GM18499 (cell line): ENCODE data around the gene MPRIP.

ENCODE experiments used
- ATAC-seq: cut with Tn5 transposase; IDR thresholded peaks from one replicate; pipeline ENCODE4 v1.9.1; 2021; ENCODE audit warnings: moderate number of reproducible peaks; ENCODE audit not compliant: insufficient read depth, unreplicated experiment

MPRIP gene

DNA sequence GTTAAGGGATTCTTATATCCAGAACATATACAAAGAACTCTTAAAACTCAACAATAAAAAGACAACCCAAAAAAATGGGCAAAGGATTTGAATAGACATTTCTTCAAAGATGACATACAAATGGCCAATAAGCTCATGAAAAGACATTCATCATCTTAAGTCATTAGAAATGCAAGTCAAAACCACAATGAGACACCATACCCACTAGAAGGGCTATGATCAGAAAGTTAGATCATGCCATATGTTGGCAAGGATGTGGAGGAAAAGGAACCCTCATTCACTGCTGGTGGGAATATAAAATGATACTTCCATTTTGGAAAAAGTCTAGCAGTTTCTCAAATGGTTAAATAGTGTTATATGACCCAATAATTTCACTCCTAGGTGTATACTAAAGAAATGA is 154.5 kb downstream of the MPRIP start:
- no peak for ATAC-seq

DNA sequence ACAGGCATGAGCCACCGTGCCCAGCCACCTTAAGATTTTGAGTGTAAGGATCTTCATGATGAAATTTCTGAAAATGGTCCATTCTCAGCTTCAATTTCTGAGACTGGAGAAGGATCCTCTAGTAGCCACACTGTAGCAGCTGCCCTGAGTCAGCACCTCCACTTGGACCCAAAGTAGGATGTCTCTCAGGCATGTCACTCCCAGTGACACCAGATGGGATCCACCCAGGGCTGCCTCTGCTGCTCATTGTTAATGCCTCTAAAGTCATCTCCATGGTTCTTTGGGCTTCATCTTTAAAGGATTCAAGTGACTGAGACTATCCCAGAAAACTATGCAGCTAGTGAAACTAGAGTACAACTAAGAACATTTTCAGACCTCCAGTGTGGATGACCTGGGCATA is 156.0 kb downstream of the MPRIP start:
- no peak for ATAC-seq

DNA sequence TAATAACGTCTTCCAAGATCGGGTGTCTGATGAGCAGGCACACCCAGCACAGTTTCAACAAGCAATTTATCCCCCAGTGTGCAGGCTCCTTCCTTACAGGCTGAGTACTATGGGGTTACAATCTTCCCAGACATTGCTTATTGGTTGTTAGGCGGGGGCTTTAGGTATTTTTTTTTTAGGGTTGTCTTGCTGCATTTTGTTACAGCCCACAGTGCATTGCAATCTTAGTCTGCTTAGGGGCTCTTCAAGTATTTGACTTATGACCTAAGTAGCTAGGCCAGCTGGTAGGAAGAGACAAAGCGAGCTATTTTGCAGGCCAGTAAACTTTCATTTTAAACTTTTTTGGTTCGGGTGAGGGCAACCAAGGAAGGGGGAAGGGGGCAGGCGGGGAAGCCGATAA is 158.1 kb downstream of the MPRIP start:
- ATAC-seq: no peak

DNA sequence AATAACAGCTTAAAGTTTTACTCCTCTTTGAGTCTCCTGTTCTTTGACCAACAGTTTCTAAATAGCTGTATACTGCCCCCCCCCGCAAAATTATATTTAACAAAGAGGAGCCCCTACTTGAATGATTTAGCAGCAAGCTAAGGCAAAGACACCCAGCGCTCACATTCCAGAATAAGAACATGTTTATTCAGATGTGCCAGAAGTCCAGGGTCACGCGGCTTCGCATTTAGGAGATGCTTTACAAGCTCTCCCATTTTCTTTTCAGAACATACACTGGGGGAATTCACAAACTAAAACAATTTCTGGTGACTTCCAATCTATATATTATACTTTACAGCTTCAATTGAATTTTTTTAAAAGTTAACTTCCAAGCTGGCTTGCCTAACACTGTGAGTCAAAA is 158.6 kb downstream of the MPRIP start:
- ATAC-seq: no peak

DNA sequence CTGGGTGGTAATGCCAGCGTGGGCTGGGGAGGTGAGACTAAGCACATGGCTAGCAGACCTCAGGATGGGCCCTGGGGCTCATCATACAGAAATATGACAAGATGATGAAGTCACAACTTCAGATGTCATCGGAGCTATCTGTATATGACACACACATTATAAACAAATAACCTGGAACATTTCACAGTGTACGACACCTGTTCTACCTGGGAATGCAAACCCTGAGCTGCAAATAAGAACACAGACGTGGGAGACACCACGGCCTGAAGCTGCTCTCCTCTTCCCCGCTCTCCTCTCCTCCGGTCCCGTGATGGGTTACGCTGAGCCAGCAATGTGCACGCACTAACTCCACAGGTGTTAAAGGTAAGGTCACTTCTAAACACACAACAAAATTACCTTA is 159.0 kb downstream of the MPRIP start:
- no peak for ATAC-seq

DNA sequence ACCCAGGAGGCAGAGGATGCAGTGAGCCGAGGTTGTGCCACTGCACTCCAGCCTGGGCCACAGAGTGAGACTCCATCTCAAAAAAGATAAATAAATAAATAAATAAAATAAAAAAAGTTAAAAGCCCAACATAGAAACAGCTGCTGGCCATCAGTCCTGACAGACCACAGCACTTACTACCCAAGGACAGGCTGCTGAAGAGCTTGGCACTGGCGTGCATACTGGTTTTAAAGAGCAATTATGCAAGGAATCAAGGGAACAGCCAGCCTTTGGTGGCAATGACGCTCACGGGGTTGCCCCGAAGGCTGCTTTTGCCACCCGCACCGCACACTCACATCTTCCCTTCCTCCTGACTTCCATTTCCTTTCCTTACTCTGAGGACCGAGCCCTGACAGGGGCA is 159.7 kb downstream of the MPRIP start:
- no peak for ATAC-seq

DNA sequence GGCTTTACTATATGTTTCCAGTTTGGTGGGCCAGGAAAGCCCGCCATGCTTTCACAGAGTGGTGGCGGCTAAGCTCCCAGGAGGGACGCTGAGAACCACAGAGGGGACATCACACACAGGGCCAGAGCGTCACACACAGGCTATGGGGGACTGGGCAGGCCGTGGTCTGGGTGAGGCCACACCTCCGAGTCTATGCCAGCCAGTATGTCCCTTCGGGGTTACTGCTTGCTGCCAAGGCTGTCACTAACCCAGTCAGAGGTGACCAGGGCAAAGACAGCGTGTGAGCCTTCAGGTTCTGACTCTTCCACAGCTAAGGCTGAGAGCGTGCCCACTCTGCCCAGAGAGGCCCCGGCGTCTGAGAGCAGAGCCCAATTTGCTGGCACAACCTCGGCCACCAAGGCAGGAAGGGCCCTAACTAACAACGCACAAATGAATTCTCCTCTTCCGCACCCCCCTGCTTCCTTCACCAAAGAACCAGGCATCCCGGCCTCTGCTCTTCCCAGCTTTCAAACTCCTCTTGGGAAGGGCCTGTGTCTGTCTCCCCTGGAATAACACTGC is 161.0 kb downstream of the MPRIP start:
- ATAC-seq: no peak

DNA sequence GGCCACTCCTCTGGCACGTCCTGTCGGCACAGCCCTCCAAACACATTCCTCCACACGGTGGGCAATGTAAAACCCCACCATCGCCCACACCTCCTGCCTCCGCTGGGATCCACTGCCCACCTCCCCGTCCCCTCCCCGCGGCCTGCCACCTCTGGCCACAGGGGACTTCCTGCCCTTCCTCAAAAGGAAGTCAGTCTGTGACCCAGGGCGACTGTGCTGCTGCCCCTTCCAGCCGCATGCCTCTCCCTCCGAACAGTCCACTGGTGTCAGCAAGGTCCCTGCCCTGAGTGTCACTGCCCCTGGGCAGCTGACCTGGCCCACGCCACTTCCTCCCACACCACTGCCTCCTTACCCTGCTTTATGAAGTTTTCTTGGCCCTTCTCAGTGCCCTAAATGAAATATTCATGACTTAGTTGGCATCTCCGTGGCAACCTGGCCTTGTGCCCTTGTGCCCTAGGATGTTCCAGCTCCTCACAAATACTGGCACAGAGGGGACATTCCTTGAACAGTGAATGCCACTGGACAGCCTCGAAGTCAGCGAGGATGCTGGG is 161.9 kb downstream of the MPRIP start:
- no peak for ATAC-seq

DNA sequence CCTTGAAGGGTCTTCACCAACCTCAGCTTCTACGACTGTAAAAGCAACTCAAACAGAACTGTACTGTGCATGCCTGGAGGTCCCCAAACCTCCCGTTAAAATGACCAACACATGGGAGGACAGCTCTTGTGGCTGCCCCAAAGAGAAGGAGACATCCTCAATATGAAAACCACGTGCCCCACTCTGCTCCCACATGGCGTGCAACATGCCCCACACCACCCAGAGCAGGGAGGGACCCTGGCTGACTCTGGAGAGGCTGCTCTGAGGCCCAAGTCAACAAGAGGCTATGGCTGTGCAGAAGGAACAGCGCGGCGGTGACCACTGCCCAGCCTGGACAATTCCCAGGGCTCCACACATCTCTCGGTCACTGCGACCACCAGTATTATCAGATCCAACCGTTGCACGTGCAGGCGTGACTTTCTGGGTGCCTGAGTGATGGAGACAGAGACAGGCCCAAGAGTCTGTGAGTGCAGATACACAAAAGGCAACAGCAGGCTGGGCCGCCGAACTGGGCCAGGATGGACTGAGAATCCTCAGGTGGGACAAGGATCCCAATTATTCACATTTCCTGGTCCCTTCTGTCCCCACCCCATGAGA is 162.5 kb downstream of the MPRIP start:
- ATAC-seq: no peak

DNA sequence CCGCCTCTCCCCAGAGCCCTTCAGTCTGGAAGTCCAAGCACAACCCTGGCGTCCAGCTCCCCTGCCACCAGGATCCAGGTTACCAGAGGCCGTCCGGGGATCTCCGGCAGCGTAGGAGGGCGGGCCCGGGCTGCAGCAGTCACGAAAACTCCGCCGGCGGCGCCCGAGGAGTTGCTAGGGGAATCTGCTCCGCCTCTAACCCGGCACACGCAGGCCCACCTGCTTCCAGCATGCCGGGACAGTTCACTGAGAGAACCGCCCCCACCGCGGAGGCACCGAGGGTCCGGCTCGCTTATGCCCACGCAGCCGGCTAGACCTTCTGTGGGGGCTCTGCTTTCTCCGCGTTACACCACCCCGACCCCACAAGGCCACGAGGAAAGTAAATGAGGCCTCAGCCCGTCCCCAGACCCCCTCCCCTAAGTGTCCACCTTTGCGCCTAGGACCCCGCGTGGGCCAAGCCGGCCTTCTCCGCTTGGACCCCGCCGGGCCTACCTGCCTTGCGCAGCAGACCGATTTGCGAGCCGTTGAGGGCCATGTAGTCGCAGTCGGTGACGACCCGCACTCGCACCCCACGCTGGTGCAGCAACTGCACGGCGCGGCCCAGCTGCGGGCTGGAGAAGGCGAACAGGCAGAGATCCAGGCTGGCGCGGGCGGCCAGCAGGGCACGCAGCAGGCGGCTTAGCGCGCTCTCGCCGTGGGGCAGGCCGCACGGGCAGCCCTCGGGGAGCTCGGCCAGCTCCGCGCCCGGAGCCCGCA is 163.3 kb downstream of the MPRIP start:
- ATAC-seq: no peak

DNA sequence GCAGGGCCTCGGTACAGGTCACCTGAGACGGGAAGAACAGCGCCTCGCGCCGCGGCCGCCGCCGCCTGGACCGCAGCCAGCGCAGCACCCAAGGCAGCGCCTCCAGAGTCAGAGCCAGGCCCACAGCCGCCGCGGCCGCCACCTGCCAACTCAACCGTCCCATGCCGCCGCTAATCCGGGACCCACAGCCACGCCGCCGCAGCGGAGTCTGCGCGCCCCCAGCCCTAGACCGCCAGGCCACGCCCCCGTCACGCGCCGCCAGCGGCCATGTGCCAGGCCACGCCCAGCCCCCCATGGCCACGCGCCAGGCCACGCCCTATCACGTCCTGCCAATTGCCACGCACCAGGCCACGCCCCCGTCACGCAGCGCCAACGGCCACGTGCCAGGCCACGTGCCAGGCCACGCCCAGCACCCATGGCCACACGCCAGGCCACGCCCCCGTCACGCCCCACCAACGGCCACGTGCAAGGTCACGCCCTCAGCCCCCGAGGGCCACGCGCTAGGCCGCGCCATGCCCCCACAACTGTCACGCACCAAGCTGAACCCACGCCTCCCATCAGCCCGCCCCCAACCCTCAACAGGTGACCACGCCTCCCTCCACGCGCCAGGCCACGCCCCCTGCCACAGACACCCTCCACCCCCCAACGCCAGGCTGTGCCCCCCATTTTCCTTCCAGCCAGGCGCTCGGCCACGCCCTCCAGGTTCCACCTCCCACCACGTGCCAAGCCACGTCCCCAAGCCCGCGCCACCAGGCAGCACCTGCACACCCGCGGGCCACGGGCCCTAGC is 164.1 kb downstream of the MPRIP start, which contains the start of gene PLD6:
TSS of gene PLD6 (minus strand) at position 210 of the 789 bp plus-strand sequence. CDS start at position 163, 47 bp downstream.
- ATAC-seq: no peak

DNA sequence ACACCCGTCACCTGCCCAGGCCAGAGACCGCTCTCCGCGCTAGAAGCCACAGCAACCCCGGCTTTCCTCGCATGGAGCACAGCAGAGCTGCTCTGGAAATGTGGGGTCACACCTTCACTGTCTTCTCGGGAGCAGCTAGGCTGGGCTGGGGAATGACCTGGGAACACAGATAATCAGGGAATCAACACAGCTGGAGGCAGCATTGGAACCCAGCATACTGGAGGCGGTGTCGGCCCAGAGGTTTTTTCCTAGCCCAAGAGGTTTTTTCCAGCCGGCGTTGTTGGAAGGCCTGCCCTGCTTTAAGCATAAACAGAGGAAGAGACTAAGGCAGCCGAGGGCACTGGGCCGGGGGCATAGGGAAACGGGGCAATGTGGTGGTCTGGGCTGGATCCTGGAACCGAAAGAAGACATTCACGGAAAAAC is 164.7 kb downstream of the MPRIP start:
- ATAC-seq: no peak

DNA sequence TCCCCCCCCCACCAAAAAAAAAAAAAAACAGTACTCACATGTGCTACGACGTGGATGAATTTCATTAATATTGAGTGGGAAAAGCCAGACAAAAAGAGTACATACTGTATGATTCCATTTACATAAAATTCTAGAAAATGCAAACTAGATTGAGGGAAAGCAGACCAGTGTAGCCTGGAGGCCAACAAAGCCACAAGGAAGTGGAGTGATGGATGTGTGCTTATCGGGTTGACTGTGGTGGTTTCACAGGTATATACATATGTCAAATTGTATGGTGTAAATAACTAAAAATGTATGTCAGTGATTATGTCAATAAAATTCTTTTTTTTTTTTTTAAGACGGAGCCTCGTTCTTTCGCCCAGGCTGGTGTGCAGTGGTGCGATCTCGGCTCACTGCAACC is 165.7 kb downstream of the MPRIP start:
- no peak for ATAC-seq

DNA sequence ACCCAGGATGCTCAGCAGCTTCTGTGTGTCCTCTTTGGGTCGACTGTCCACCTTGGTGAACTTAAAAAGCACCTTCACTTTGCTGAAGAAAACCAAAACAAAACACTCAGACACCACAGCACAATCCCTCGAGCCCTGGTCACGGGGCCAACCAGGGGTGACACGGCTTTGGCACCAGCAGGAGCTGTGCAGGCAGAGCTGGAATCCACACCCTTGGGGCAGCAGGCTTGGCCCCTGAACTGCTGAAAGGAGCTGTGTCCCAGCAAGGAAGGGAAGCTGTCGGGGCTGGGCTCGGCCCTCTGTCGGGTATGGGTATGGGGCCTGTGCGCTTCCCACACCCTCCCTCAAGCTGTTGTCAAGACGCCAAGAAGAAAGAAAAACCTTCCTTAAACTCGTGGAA is 171.5 kb downstream of the MPRIP start:
- no peak for ATAC-seq

DNA sequence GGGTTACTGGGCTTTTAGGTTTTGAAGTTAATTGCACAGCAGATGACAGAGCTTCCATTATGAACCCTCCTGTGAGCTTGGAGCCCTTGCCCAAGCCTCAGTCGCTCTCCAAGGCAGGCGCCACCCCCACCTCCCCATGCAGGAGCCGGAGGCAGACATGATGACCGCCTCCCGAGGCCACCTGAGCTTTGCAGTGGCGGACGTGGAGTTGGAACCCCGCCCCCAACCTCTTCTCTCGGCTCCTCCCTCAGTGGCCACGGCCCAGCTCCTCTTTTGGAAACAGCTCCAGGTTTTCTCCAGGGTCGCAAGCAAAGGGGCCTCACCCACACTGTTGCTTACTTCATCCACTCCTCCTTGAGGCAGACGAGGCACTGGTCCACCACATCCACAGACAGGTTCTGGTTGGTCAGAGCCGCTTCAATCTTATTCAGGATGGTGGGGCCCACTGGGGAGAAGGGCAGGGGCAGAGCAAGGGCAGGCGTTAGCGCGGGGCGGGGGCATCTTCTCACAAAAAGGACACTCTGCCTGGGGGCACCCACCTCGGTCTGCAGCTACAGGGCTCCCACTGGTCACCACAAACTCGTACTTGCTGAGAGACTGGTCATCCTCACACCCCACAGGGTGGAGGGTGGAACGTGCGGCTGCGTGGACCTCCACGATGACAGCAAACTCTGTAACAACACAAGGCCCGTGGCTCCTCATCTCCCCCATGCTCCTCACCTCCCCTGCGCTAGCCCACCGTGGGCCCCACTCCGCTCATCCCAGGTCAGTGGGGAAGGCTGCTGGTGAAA is 172.6 kb downstream of the MPRIP start:
- no peak for ATAC-seq

DNA sequence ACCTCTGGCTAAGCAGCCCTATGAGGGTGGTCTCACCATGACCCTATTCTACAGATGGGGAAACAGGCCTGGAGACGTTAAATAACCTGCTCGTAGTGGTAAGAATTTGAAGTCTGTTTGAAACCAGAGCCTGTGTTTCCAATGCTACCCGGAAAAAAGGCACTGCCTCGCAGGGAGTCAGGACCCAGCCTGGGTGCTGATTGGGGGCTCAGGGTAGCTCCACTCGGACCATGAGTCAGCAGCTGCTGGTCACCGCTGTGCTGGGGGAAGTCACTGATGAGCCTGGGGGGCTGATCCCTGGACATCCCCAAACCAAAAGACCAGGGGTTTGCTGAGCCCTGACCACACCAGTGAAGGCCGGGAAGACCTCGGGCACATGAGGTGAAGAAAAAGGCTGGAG is 173.3 kb downstream of the MPRIP start:
- ATAC-seq: no peak

DNA sequence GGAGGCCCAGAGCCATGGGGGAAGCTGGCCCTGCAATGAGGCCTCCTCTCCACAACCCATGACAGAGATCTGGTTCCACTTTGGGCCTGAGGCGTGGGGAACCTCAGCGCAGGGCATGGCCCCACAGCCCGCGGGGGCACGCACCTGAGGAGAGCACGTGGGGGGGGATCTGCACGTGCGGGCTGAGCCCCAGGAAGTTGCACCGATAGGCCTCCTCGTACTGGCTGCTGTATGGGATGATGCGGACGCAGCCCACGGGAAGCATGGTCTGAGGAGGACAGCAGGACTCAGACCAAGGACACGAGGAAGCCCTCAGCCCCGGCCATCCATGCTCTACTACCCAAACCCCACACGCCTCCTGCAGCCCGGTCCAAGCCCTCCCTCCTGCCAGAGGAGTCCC is 174.0 kb downstream of the MPRIP start:
- no peak for ATAC-seq

DNA sequence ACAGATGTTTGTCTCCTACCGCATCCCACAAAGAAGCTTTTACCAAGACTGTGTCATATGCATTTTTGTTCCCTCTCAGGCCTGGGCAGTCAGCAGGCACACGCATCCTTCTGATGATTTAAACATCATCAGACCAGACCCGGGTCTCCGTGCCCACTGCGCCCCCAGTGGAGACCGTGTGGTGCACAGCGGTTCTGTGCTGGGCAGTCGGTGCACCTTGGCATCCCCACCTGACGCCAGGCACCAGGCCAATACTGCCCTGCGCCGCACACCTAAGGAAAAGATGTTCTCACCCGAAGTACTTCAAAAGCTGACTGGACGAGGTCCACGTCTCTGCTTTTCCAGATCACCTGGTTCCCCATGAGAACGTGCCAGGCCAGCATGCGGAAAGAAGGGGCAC is 174.5 kb downstream of the MPRIP start:
- ATAC-seq: no peak

DNA sequence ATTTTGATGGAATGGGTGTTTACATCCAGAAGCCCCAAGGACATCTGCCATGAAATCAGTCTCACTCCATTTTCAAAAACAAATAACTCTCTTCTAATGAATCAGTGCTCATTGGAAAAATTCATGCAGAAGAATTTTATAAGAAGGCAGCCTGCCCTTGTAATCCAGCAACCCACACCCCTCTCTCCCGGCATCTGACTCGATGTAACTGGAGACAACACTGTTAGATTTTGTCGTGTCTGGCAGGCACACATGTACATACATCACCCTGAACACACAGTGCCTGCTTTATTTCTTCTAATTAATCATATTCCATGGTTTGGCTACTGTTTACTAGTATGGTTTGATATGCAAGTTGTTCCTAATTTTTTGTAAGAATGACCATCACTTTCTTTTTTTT is 175.7 kb downstream of the MPRIP start:
- no peak for ATAC-seq

DNA sequence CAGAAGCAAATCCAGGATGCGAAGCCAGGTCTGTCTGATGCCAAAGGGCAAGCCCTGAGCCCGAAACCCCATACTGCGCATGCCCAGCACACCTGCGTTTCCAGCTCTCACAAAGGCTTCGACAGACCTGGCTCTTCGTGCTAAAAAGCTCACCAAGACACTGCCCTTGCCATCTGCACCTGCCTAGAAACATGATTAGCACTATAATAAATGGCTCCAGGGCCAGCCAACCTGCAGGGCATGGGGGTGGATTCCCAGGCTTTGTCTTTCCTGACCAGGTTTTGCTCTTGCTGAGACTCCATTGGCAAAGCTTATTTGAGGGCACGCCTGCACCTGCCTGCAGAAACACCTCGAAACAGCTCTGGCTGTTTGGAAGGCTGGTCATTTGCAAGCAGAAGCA is 178.3 kb downstream of the MPRIP start:
- no peak for ATAC-seq
